Measurements from ENCODE around the gene IQGAP1. TPM values are rescaled to one million over a fixed set of nuclear protein-coding genes. Genes with fewer than 3 reads are reported as not detected.
"Not testable (repeated sequence)": the region's sequence is repeated elsewhere in the genome, so short reads cannot be mapped to it uniquely, and the experiment has no call there.

IQGAP1 gene
- polyA plus RNA-seq, 4 donors: 54.3 to 91.2 (median 69.8) TPM

DNA sequence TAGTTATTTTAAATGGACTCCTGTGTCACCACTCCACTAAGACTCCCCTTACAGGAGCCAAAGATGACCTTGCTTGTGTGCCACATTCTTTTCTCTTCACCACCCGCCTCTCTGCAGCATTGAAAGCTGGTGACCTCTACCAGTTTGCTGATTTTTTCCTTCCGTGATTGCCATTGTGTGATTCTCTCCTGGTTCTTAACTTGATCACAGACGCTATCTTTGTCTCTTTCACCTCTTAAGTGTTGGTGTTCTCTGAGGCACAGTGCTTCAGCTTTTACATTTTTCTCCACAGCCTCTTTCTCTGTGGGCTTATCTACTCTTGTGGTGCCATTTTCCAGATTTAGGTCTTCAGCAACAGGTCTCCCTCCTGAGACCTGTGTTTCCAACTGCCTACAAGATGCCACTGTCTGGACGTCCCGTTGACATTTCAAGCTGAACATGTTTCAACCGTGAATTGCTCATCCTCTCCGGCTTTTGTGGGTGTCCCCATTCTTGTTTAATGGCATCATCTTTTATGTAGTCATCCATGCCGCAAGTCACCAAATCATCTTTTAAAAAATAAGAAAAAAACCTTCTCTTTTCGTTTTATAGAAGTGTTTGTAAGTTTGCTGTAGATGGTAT lies 26.5 kb downstream of the IQGAP1 start:
- peaks cover 2 to 40% (median 20%) of the 10 kb centered on the region in 3 donors for H3K4me1 ChIP-seq (ENCODE audit: control insufficient read depth in 3 of 3, insufficient read depth in 2 of 3, low read depth in 1 of 3, low read length in 2 of 3)
- H3K27me3 ChIP-seq (ENCODE audit: control insufficient read depth in 3 of 3, insufficient read depth in 3 of 3, low read length in 3 of 3): no peaks in the 10 kb centered on the region
- 79 to 88% (median 80%) methylated on average over 9 of the region's 9 CpGs for WGBS, 3 donors
- FAIRE-seq (no peak), DNase-seq (no peak)
- no peaks in the 10 kb centered on the region for H3K9me3 ChIP-seq (ENCODE audit: control insufficient read depth in 2 of 2, insufficient read depth in 1 of 2, low read depth in 1 of 2, low read length in 1 of 2)
- H3K4me3 ChIP-seq (ENCODE audit: low read depth in 1 of 3, low read length in 3 of 3): no peak overlapping the region
- H3K36me3 ChIP-seq (ENCODE audit: control insufficient read depth in 3 of 3, insufficient read depth in 2 of 3, low read depth in 1 of 3, low read length in 3 of 3): peaks cover 0 to 3% (median 0%) of the 10 kb centered on the region in 3 donors
- H3K27ac ChIP-seq (ENCODE audit: low read depth in 1 of 3, low read length in 2 of 3): peak overlapping the region in 1 of 3 donors; percentile 7

DNA sequence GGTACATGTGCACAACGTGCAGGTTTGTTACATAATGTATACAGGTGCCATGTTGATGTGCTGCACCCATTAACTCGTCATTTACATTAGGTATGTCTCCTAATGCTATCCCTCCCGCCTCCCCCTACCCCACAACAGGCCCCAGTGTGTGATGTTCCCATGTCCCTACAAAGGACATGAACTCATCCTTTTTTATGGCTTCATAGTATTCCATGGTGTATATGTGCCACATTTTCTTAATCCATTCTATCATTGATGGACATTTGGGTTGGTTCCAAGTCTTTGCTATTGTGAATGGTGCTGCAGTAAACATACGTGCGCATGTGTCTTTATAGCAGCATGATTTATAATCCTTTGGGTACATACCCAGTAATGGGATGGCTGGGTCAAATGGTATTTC lies 28.0 kb downstream of the IQGAP1 start:
- peaks cover 5 to 50% (median 20%) of the 10 kb centered on the region in 3 donors for H3K4me1 ChIP-seq (ENCODE audit: control insufficient read depth in 3 of 3, insufficient read depth in 2 of 3, low read depth in 1 of 3, low read length in 2 of 3)
- not testable (repeated sequence) for H3K27me3 ChIP-seq (ENCODE audit: control insufficient read depth in 3 of 3, insufficient read depth in 3 of 3, low read length in 3 of 3); DNase-seq; FAIRE-seq; H3K4me3 ChIP-seq (ENCODE audit: low read depth in 1 of 3, low read length in 3 of 3); H3K27ac ChIP-seq (ENCODE audit: low read depth in 1 of 3, low read length in 2 of 3); H3K36me3 ChIP-seq (ENCODE audit: control insufficient read depth in 3 of 3, insufficient read depth in 2 of 3, low read depth in 1 of 3, low read length in 3 of 3); H3K9me3 ChIP-seq (ENCODE audit: control insufficient read depth in 2 of 2, insufficient read depth in 1 of 2, low read depth in 1 of 2, low read length in 1 of 2)
- WGBS, 3 donors: 92 to 98% (median 94%) methylated on average over 5 of the region's 5 CpGs

DNA sequence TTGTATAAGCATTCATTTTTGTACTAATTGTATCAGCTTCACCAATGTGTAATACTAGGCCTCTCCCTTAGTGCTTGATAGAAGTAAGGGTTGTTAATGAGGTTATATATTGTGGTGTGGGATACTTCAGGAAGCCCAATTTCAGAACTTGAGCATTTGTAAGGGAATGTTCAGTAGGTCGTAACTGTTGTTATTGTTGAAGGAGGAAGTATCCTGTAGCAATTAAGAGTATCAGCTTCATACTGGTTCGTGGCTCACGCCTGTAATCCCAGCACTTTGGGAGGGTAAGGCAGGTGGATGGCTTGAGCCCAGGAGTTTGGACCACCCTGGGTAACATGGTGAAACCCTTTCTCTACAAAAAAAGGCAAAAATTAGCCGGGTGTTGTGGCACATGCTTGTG lies 30.6 kb downstream of the IQGAP1 start:
- Histone ChIP-seq H3K27me3 (ENCODE audit: control insufficient read depth in 3 of 3, insufficient read depth in 3 of 3, low read length in 3 of 3) (no peaks in the 10 kb centered on the region), H3K36me3 (ENCODE audit: control insufficient read depth in 3 of 3, insufficient read depth in 2 of 3, low read depth in 1 of 3, low read length in 3 of 3) (peaks cover 0 to 3% (median 0%) of the 10 kb centered on the region in 3 donors), H3K27ac (ENCODE audit: low read depth in 1 of 3, low read length in 2 of 3) (peak overlapping the region in 2 of 3 donors; percentile 46 to 54), H3K4me3 (ENCODE audit: low read depth in 1 of 3, low read length in 3 of 3) (no peak overlapping the region), H3K4me1 (ENCODE audit: control insufficient read depth in 3 of 3, insufficient read depth in 2 of 3, low read depth in 1 of 3, low read length in 2 of 3) (peaks cover 2 to 44% (median 5%) of the 10 kb centered on the region in 3 donors), H3K9me3 (ENCODE audit: control insufficient read depth in 2 of 2, insufficient read depth in 1 of 2, low read depth in 1 of 2, low read length in 1 of 2) (no peaks in the 10 kb centered on the region)
- 65 to 70% (median 65%) methylated on average over 4 of the region's 4 CpGs for WGBS, 3 donors
- FAIRE-seq (no peak), DNase-seq (no peak)

DNA sequence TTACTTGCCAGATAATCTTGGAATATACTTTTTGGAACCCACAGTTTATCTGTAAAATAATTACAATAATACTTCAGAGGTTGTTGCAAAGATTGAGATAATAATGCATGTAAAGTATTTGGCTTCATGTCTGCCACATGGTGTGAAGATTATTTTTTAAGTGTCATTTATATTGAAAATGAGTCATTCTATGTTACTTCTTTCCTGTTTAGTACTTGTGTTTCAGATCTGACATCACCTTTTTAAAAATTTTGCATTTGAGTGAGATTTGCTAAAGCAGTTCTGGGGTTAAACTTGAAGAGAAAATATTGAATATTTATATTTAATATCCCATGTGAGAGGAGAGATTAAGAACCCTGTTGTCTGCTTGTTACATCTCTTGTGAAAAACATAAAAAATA lies 31.2 kb downstream of the IQGAP1 start:
- no peaks in the 10 kb centered on the region for H3K27me3 ChIP-seq (ENCODE audit: control insufficient read depth in 3 of 3, insufficient read depth in 3 of 3, low read length in 3 of 3)
- FAIRE-seq (no peak), DNase-seq (no peak)
- H3K4me3 ChIP-seq (ENCODE audit: low read depth in 1 of 3, low read length in 3 of 3): no peak overlapping the region
- H3K4me1 ChIP-seq (ENCODE audit: control insufficient read depth in 3 of 3, insufficient read depth in 2 of 3, low read depth in 1 of 3, low read length in 2 of 3): peaks cover 0 to 42% (median 5%) of the 10 kb centered on the region in 3 donors
- no peak overlapping the region for H3K27ac ChIP-seq (ENCODE audit: low read depth in 1 of 3, low read length in 2 of 3)
- H3K36me3 ChIP-seq (ENCODE audit: control insufficient read depth in 3 of 3, insufficient read depth in 2 of 3, low read depth in 1 of 3, low read length in 3 of 3): peaks cover 0 to 3% (median 0%) of the 10 kb centered on the region in 3 donors
- no peaks in the 10 kb centered on the region for H3K9me3 ChIP-seq (ENCODE audit: control insufficient read depth in 2 of 2, insufficient read depth in 1 of 2, low read depth in 1 of 2, low read length in 1 of 2)

DNA sequence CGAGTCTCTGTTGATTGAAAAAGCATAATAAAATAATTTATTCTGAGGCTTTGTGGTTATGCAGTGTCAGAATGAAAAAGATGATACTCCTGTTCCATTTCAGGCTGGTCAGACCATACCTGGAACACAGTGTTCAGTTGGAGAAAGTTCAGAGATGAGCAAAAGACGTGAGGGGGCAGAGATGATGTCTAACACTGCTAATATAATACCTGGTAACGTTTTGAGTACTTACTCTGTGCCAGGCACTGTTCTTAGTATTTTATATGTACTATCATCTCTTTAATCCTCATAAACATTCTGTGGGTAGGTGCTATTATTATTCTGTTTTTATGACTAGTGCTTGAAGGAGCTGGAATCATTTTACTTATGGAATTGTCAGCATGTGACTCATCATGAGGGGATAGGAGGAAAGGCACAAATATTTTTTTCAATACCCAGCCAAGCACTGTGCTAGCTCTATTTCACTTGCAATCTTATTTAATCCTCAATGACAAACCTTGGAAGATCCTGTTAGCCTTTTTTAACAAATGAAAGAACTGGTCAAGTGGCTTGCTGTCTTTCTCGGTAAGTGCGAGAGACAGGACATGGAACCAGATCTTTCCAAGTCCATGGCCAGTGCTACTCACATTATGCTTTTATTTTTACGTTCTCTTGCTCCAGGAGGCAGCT lies 31.8 kb downstream of the IQGAP1 start:
- Histone ChIP-seq H3K27ac (ENCODE audit: low read depth in 1 of 3, low read length in 2 of 3) (no peak overlapping the region), H3K4me3 (ENCODE audit: low read depth in 1 of 3, low read length in 3 of 3) (no peak overlapping the region), H3K36me3 (ENCODE audit: control insufficient read depth in 3 of 3, insufficient read depth in 2 of 3, low read depth in 1 of 3, low read length in 3 of 3) (peaks cover 0 to 2% (median 0%) of the 10 kb centered on the region in 3 donors), H3K9me3 (ENCODE audit: control insufficient read depth in 2 of 2, insufficient read depth in 1 of 2, low read depth in 1 of 2, low read length in 1 of 2) (no peaks in the 10 kb centered on the region), H3K27me3 (ENCODE audit: control insufficient read depth in 3 of 3, insufficient read depth in 3 of 3, low read length in 3 of 3) (no peaks in the 10 kb centered on the region), H3K4me1 (ENCODE audit: control insufficient read depth in 3 of 3, insufficient read depth in 2 of 3, low read depth in 1 of 3, low read length in 2 of 3) (peaks cover 0 to 36% (median 5%) of the 10 kb centered on the region in 3 donors)
- no peak for DNase-seq
- 55 to 64% (median 60%) methylated on average over 6 of the region's 6 CpGs for WGBS, 3 donors
- FAIRE-seq: no peak

DNA sequence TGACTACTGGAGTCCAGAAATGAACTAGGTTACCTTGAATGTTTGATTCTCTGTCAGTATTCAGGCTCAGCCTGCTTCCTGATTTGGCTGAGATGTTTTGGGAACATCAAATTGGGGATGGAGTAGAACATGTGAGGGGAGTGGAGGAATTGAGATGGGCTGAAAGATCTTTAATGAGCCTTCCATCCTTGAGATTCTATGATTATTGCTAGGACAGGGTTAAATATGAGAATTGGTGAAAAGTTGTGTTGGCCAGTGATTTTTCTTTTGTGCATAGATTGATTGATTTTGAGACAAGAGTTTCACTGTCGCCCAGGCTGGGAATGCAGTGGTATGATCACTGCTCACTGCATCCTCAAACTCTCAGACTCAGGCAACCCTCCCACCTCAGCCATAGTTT lies 32.4 kb downstream of the IQGAP1 start:
- Histone ChIP-seq H3K4me3 (ENCODE audit: low read depth in 1 of 3, low read length in 3 of 3) (no peak overlapping the region), H3K4me1 (ENCODE audit: control insufficient read depth in 3 of 3, insufficient read depth in 2 of 3, low read depth in 1 of 3, low read length in 2 of 3) (peaks cover 0 to 35% (median 5%) of the 10 kb centered on the region in 3 donors), H3K36me3 (ENCODE audit: control insufficient read depth in 3 of 3, insufficient read depth in 2 of 3, low read depth in 1 of 3, low read length in 3 of 3) (peaks cover 0 to 2% (median 0%) of the 10 kb centered on the region in 3 donors), H3K27me3 (ENCODE audit: control insufficient read depth in 3 of 3, insufficient read depth in 3 of 3, low read length in 3 of 3) (no peaks in the 10 kb centered on the region), H3K9me3 (ENCODE audit: control insufficient read depth in 2 of 2, insufficient read depth in 1 of 2, low read depth in 1 of 2, low read length in 1 of 2) (no peaks in the 10 kb centered on the region), H3K27ac (ENCODE audit: low read depth in 1 of 3, low read length in 2 of 3) (no peak overlapping the region)
- 83 to 94% (median 88%) methylated on average over 1 of the region's 1 CpG for WGBS, 3 donors
- DNase-seq (no peak), FAIRE-seq (no peak)

DNA sequence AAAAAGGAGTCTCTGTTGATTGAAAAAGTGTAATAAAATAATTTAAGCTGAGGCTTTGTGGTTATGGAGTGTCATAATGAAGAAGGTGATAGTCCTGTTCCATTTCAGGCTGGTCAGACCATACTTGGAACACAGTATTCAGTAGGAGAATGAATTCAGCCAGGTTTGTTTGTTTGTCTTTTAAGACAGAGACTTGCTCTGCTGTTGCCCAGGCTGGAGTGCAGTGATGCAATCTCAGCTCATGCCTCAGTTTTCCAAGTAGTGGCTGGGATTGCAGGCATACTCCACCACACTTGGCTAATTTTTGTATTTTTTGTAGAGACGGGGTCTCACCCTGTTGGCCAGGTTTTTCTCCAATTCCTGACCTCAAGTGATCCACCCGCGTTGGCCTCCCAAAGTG lies 33.5 kb downstream of the IQGAP1 start:
- Histone ChIP-seq H3K9me3 (ENCODE audit: control insufficient read depth in 2 of 2, insufficient read depth in 1 of 2, low read depth in 1 of 2, low read length in 1 of 2) (no peaks in the 10 kb centered on the region), H3K4me1 (ENCODE audit: control insufficient read depth in 3 of 3, insufficient read depth in 2 of 3, low read depth in 1 of 3, low read length in 2 of 3) (peaks cover 0 to 40% (median 5%) of the 10 kb centered on the region in 3 donors), H3K27me3 (ENCODE audit: control insufficient read depth in 3 of 3, insufficient read depth in 3 of 3, low read length in 3 of 3) (no peaks in the 10 kb centered on the region), H3K4me3 (ENCODE audit: low read depth in 1 of 3, low read length in 3 of 3) (no peak overlapping the region), H3K27ac (ENCODE audit: low read depth in 1 of 3, low read length in 2 of 3) (no peak overlapping the region), H3K36me3 (ENCODE audit: control insufficient read depth in 3 of 3, insufficient read depth in 2 of 3, low read depth in 1 of 3, low read length in 3 of 3) (no peaks in the 10 kb centered on the region)
- FAIRE-seq: no peak
- 82 to 95% (median 87%) methylated on average over 3 of the region's 3 CpGs for WGBS, 3 donors
- no peak for DNase-seq

DNA sequence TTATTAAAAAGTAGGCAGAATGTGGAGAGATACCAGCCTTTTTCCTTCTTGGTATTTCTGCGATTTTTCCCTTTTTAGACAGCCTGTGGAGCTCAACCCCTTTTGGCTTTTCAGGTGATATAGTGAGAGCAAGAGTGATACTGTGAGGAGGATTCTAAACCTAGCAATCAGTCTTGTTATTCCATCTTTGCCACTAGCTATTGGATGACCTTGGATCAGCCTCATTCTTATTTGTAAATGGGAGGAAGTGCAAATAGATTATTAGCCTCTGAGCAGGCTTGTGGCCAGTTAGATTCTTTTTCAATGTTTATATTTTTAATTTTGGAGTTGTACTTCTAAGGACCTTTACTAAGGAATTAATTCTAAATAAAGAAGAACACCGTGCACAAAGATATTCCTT lies 34.0 kb downstream of the IQGAP1 start:
- Histone ChIP-seq H3K4me3 (ENCODE audit: low read depth in 1 of 3, low read length in 3 of 3) (no peak overlapping the region), H3K36me3 (ENCODE audit: control insufficient read depth in 3 of 3, insufficient read depth in 2 of 3, low read depth in 1 of 3, low read length in 3 of 3) (no peaks in the 10 kb centered on the region), H3K9me3 (ENCODE audit: control insufficient read depth in 2 of 2, insufficient read depth in 1 of 2, low read depth in 1 of 2, low read length in 1 of 2) (no peaks in the 10 kb centered on the region), H3K27ac (ENCODE audit: low read depth in 1 of 3, low read length in 2 of 3) (no peak overlapping the region), H3K4me1 (ENCODE audit: control insufficient read depth in 3 of 3, insufficient read depth in 2 of 3, low read depth in 1 of 3, low read length in 2 of 3) (peaks cover 0 to 40% (median 5%) of the 10 kb centered on the region in 3 donors), H3K27me3 (ENCODE audit: control insufficient read depth in 3 of 3, insufficient read depth in 3 of 3, low read length in 3 of 3) (no peaks in the 10 kb centered on the region)
- 64 to 91% (median 67%) methylated on average over 2 of the region's 2 CpGs for WGBS, 3 donors
- FAIRE-seq (no peak), DNase-seq (no peak)
